K562 (cell line): Measurements from ENCODE around the gene ATXN1. TPM values are rescaled to one million over a fixed set of nuclear protein-coding genes. Genes with fewer than 3 reads are reported as not detected.

ENCODE experiments used
- CEBPG ChIP-seq, 3 experiments: fragments of 200-800 bp in 1 of 3; sonication (Bioruptor generic) in 1 of 3; sonication (generic) in 1 of 3; formaldehyde crosslinking in 1 of 3; IDR thresholded peaks in 2 of 3; conservative IDR thresholded peaks in 1 of 3; 2 replicates each; pipeline versions ENCODE4 v1.6.1 to v1.8.0; 2016 to 2022; ENCODE audit warnings: missing compliant biosample characterization in 2 of 3, missing genetic modification characterization in 2 of 3, mild to moderate bottlenecking in 1 of 3, missing genetic modification reagents in 1 of 3
- CREB3 ChIP-seq: fragments of 450-650 bp; conservative IDR thresholded peaks from 2 replicates; pipeline ENCODE4 v1.6.1; 2016; ENCODE audit warnings: missing genetic modification characterization, low read depth, mild to moderate bottlenecking, missing compliant biosample characterization, moderate library complexity
- ETV6 ChIP-seq, 3 experiments: fragments of 150-350 bp in 1 of 3; sonication (generic) in 1 of 3; formaldehyde crosslinking in 1 of 3; IDR thresholded peaks; 2 replicates each; pipeline versions ENCODE4 v1.6.1 to v1.8.0; 2014 to 2022; ENCODE audit warnings: borderline replicate concordance in 2 of 3, low read depth in 2 of 3, antibody characterized with exemption in 1 of 3, low read length in 1 of 3, mild to moderate bottlenecking in 1 of 3, missing genetic modification reagents in 1 of 3
- HCFC1 ChIP-seq: IDR thresholded peaks from 2 replicates; pipeline ENCODE4 v1.6.1; 2012; ENCODE audit warnings: low read depth, low read length, improper control_type of control experiment
- HMG20A ChIP-seq: fragments of 450-650 bp; formaldehyde crosslinking; conservative IDR thresholded peaks from 2 replicates; pipeline ENCODE4 v1.4.0; 2020; ENCODE audit warnings: mild to moderate bottlenecking, mixed read lengths
- HNRNPK ChIP-seq: fragments of 200-400 bp; formaldehyde crosslinking; IDR thresholded peaks from one replicate; pipeline ENCODE4 v1.6.1; 2018; ENCODE audit warnings: mild to moderate bottlenecking, low read depth, low read length; ENCODE audit not compliant: poor library complexity, severe bottlenecking
- JUND ChIP-seq, 2 experiments: IDR thresholded peaks; 2 replicates in 1 of 2; 3 replicates in 1 of 2; pipeline ENCODE4 v1.6.1; 2011; ENCODE audit warnings: borderline replicate concordance in 2 of 2, low read depth in 2 of 2, low read length in 2 of 2, improper control_type of control experiment in 1 of 2, missing biosample characterization in 1 of 2, missing genetic modification characterization in 1 of 2, missing genetic modification reagents in 1 of 2
- KDM1A ChIP-seq, 2 experiments: fragments of 450-650 bp; IDR thresholded peaks; 2 replicates each; pipeline ENCODE4 v1.6.1; 2016; ENCODE audit warnings: mild to moderate bottlenecking in 2 of 2
- MECOM ChIP-seq: fragments of 250-450 bp; sonication (Bioruptor Pico); IDR thresholded peaks from 2 replicates; pipeline ENCODE4 v1.8.0; 2022; ENCODE audit warnings: inconsistent platforms
- NFIX ChIP-seq: fragments of 250-450 bp; sonication (Bioruptor Pico); IDR thresholded peaks from 2 replicates; pipeline ENCODE4 v1.4.0; 2020; ENCODE audit warnings: low read depth, mild to moderate bottlenecking, moderate library complexity
- NR1H2 ChIP-seq: sonication (generic); formaldehyde crosslinking; IDR thresholded peaks from 2 replicates; pipeline ENCODE4 v1.4.0; 2020; ENCODE audit warnings: mild to moderate bottlenecking, missing genetic modification reagents
- RB1 ChIP-seq: fragments of 450-650 bp; IDR thresholded peaks from 2 replicates; pipeline ENCODE4 v1.6.1; 2017; ENCODE audit warnings: low read depth, mild to moderate bottlenecking
- RBFOX2 ChIP-seq: fragments of 200-400 bp; formaldehyde crosslinking; IDR thresholded peaks from 2 replicates; pipeline ENCODE4 v1.6.1; 2017; ENCODE audit warnings: low read depth, mild to moderate bottlenecking, low read length, moderate library complexity
- RFX7 ChIP-seq: fragments of 250-450 bp; sonication (Bioruptor Pico); IDR thresholded peaks from 2 replicates; pipeline ENCODE4 v1.5.1; 2021; ENCODE audit warnings: mild to moderate bottlenecking
- SIN3B ChIP-seq: fragments of 450-650 bp; IDR thresholded peaks from 2 replicates; pipeline ENCODE4 v1.6.1; 2017; ENCODE audit warnings: low read depth, mild to moderate bottlenecking, moderate library complexity
- STAT5A ChIP-seq: IDR thresholded peaks from 2 replicates; pipeline ENCODE4 v1.6.1; 2012; ENCODE audit warnings: low read length, inconsistent platforms, borderline replicate concordance
- TEAD2 ChIP-seq: fragments of 450-650 bp; IDR thresholded peaks from 2 replicates; pipeline ENCODE4 v1.6.1; 2016; ENCODE audit warnings: missing genetic modification characterization, control low read depth, missing compliant biosample characterization
- TGIF2 ChIP-seq: sonication (generic); formaldehyde crosslinking; IDR thresholded peaks from 2 replicates; pipeline ENCODE4 v1.8.1; 2022; ENCODE audit warnings: mild to moderate bottlenecking, missing genetic modification reagents, moderate library complexity
- TRIM24 ChIP-seq, 2 experiments: fragments of 450-650 bp; IDR thresholded peaks; 2 replicates each; pipeline ENCODE4 v1.6.1; 2016
- TSHZ1 ChIP-seq: fragments of 250-450 bp; sonication (Bioruptor Pico); IDR thresholded peaks from 2 replicates; pipeline ENCODE4 v1.4.0; 2020; ENCODE audit warnings: mild to moderate bottlenecking, moderate library complexity
- ZNF263 ChIP-seq: sonication (generic); formaldehyde crosslinking; IDR thresholded peaks from 2 replicates; pipeline ENCODE4 v1.8.0; 2022; ENCODE audit warnings: mild to moderate bottlenecking, missing genetic modification reagents, borderline replicate concordance
- ZNF644 ChIP-seq: fragments of 200-800 bp; sonication (Bioruptor generic); IDR thresholded peaks from 2 replicates; pipeline ENCODE4 v1.6.1; 2016; ENCODE audit warnings: low read depth, missing genetic modification characterization, missing compliant biosample characterization
- ZNF830 ChIP-seq: fragments of 250-450 bp; sonication (Bioruptor Pico); IDR thresholded peaks from 2 replicates; pipeline ENCODE4 v1.5.0; 2021; ENCODE audit warnings: mild to moderate bottlenecking
- polyA plus RNA-seq, 8 experiments: library from polyadenylated mRNA; depleted of rRNA in 4 of 8; stranded (reverse) in 5 of 8; unstranded in 3 of 8; fragments of >200 nt; fragmentation: Nextera tagmentation in 2 of 8; fragmentation: Illumina TruSeq in 1 of 8; extraction: Ambion mirVana in 2 of 8; extraction: Trizol in 1 of 8; gene quantifications; 2 replicates each; pipeline versions ENCODE4 v1.2.1 to v1.2.3, GENCODE V29; 2011 to 2014; ENCODE audit warnings: inconsistent platforms in 1 of 8, missing spikeins in 1 of 8
- total RNA-seq, 7 experiments: library from RNA; depleted of rRNA in 6 of 7; stranded (reverse); fragments of >200 nt in 6 of 7; fragmentation: Illumina TruSeq in 2 of 7; extraction: Trizol in 2 of 7; gene quantifications; 2 replicates each; pipeline versions ENCODE4 v1.2.1 to v1.2.3, GENCODE V29; 2011 to 2021; ENCODE audit warnings: low replicate concordance in 1 of 7

Gene ATXN1
- total and polyA plus RNA-seq, 9 of the 15 experiments (the other 6 are each of a cell fraction or from before 2014, with no cell fraction given): under 0.01 to 1.2 (median 0.58) TPM

GRCh38 chr6:16270178-16270794 lies 491.0 kb downstream of the ATXN1 start (continued):
- peak in 1 of 2 experiments; percentile 62; a peak in 1 of 4 replicates for TF ChIP-seq ETV6 (IDR thresholded peaks at IDR 0.05; ENCODE audit: borderline replicate concordance in 1 of 2, low read depth in 2 of 2, low read length in 1 of 2)
- TF ChIP-seq ETV6 (CRISPR knock-in tag; IDR thresholded peaks at IDR 0.05; ENCODE audit: borderline replicate concordance): no peak
- peak; percentile 81 for TF ChIP-seq JUND (IDR thresholded peaks at IDR 0.05; ENCODE audit: borderline replicate concordance, low read depth, low read length)
- peak; percentile 85; the same call in 2 of the 3 replicates for TF ChIP-seq JUND (tag; IDR thresholded peaks at IDR 0.05; ENCODE audit: borderline replicate concordance, low read depth, low read length)
- peak; percentile 27; the same call in 1 of the 2 replicates for TF ChIP-seq HCFC1
- TF ChIP-seq ZNF644 (tag): peak; percentile 70; the same call in 1 of the 2 replicates
- no peak for TF ChIP-seq NFIX (CRISPR knock-in tag)
- no peak for TF ChIP-seq RBFOX2
- TF ChIP-seq NR1H2 (CRISPR knock-in tag): no peak
- peak; percentile 94 to 96 for TF ChIP-seq KDM1A (IDR thresholded peaks at IDR 0.05)
- peak; percentile 100 for TF ChIP-seq MECOM (CRISPR knock-in tag)
- no peak for TF ChIP-seq HNRNPK
- no peak for TF ChIP-seq TGIF2
- no peak for TF ChIP-seq HMG20A
- no peak; the same call in 1 of the 2 replicates for TF ChIP-seq CEBPG (CRISPR knock-in tag; IDR thresholded peaks at IDR 0.05)
- peak in 1 of 2 experiments; percentile 47; a peak in 1 of 4 replicates for TF ChIP-seq CEBPG (tag; conservative IDR thresholded peaks at IDR 0.05 in 1 of 2, IDR thresholded peaks at IDR 0.05 in 1 of 2)
- peak; percentile 80 for TF ChIP-seq CREB3 (tag)
- TF ChIP-seq TSHZ1 (CRISPR knock-in tag): no peak
- TF ChIP-seq ZNF830 (CRISPR knock-in tag): no peak
- TF ChIP-seq ZNF263 (CRISPR knock-in tag): peak; percentile 18; the same call in 1 of the 2 replicates
- peak; percentile 94 for TF ChIP-seq STAT5A
- peak; percentile 95 for TF ChIP-seq TRIM24 (IDR thresholded peaks at IDR 0.05)
- no peak for TF ChIP-seq SIN3B
- no peak for TF ChIP-seq RB1
- TF ChIP-seq RFX7 (CRISPR knock-in tag): no peak
- TF ChIP-seq TEAD2 (tag): no peak
